Embryonic facial prominence (tissue), 1 donor: ENCODE data around the gene PLEK.
"Not testable (repeated sequence)": the region's sequence is repeated elsewhere in the genome, so short reads cannot be mapped to it uniquely, and the experiment has no call there.

Experiments used
- DNase-seq: peaks from one replicate; pipeline ENCODE4 v3.0.0-alpha.2; 2016; ENCODE audit errors: extremely low spot score

The PLEK gene

DNA sequence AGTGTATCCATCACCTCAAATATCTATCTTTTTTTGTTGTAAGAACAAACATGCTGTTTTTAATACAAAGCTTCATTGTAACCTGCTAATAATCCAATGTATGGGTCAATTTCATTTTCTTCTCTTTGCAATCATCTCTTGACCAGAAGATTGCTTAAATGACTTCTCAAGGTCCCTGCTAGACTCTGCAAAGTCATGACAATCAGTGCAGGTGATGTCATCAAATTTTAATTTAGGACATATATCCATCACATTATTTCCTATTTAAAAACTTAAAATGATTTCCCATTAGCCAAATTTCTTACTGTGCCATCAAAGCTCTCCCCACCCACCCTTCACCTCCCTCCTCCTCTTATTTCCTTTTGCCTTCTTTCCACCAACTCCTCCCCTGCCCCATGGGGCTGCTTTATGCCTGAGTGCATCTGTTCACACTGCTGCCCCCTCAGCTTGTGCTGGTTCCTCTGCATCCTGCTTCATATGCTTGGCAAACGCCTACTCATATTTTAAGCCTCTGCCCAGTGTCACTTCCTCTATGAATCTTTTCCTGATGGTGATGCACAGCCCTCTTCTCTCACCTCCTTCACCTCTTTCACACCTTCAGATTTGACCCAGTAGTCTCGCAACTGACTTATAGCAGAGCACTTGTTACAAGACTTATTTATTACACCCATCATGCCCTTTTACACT, 20.3 kb downstream of the PLEK start:
- no peak for DNase-seq

GRCh38 chr2:68385907-68386287, 20.8 kb downstream of the PLEK start:
- no peak for DNase-seq

- DNase-seq = no peak
Observed at GRCh38 chr2:68386365-68386764, 21.3 kb downstream of the PLEK start.

DNA sequence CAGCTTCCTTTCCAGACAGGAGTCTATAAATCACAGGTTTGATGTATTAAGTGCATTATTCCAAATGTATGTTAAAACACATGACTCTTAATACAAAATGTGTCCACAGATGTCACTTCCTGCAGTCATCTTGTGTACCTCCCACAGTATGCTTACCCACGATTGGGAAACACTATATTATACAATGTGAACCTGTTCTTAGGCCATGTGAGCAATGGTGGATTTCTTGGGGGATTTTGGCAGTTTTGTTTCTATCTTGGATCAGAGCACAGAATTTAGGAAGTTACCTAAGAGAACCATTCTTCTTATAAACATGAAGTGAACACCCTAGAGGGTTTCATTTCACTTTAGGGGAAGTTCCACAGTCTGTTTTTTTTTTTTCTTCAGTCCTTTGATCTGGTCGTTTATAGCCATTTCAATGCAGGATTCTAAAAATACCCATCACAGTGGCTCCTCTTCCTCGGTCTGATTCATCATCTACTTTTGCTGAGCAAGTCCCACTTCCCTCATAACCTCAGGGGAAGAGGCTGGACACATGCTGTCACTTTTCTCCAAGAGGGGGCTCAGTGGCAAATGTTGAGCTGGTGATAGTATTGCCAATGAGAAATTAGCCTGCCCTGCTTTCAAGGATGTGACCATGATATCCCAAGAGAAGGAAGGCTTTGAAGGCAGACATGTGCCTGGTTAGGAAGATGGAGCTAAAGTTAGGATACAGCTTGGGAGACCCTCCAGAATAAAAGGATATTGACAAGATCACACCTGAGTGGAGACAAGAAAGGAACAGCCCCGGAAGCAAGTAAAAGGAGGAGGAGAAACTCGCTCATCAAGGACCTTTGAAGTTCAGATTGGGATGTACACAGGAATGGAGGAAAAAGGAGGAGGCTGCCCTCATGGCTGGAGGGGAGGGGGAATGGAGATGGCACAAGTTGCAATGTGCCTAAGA, 22.6 kb downstream of the PLEK start:
- DNase-seq = no peak

GRCh38 chr2:68388358-68388757, 23.3 kb downstream of the PLEK start:
- no peak for DNase-seq

- no peak for DNase-seq
Observed at GRCh38 chr2:68388772-68389171, 23.7 kb downstream of the PLEK start.

DNA sequence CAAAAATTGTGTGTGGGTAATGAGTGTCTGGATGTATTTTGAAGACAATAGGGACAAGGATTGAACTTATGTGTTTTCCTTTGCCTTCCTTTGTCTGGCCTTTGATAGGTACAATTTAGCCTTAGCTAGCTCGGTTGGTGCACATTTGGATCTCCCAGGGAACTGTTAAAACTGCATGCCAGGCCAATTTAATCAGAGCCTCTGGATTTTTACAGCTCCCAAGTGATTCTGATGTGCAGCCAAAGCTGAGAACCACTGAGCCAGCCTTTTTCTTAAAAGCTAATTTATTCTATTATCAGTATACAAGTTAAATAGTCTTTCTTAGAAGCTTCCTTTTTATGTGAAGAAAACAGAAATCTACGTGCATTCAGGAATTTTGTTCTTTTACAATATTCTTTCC, 25.0 kb downstream of the PLEK start:
- no peak for DNase-seq

GRCh38 chr2:68390586-68390985, 25.5 kb downstream of the PLEK start:
- no peak for DNase-seq

DNA sequence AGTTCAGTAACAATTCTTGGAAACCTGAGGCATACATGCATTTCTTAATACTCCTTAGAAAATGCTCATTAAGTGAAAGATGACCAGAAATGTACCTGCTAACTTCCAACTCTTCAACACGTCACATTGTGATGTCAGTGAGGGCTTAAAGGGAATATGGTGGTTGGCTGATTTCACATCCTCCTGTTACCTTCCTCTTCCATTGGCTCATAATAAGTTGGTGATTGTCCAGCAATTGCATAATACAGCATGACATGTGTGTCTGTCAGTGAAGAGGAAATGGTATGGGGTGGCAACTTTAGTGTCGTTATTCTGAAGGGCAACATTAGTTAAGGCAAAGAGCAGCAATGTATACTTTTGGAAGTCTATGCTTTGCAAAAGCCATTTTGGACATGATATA, 26.0 kb downstream of the PLEK start:
- no peak for DNase-seq

GRCh38 chr2:68391869-68392268, 26.8 kb downstream of the PLEK start:
- no peak for DNase-seq

GRCh38 chr2:68396093-68396492, 31.0 kb downstream of the PLEK start:
- DNase-seq = no peak

- DNase-seq = not testable (repeated sequence)
Observed at GRCh38 chr2:68397704-68398263, 32.7 kb downstream of the PLEK start.

- no peak for DNase-seq
Observed at GRCh38 chr2:68403199-68403644, 38.1 kb downstream of the PLEK start.

GRCh38 chr2:68404164-68404563, 39.1 kb downstream of the PLEK start:
- DNase-seq = no peak

DNA sequence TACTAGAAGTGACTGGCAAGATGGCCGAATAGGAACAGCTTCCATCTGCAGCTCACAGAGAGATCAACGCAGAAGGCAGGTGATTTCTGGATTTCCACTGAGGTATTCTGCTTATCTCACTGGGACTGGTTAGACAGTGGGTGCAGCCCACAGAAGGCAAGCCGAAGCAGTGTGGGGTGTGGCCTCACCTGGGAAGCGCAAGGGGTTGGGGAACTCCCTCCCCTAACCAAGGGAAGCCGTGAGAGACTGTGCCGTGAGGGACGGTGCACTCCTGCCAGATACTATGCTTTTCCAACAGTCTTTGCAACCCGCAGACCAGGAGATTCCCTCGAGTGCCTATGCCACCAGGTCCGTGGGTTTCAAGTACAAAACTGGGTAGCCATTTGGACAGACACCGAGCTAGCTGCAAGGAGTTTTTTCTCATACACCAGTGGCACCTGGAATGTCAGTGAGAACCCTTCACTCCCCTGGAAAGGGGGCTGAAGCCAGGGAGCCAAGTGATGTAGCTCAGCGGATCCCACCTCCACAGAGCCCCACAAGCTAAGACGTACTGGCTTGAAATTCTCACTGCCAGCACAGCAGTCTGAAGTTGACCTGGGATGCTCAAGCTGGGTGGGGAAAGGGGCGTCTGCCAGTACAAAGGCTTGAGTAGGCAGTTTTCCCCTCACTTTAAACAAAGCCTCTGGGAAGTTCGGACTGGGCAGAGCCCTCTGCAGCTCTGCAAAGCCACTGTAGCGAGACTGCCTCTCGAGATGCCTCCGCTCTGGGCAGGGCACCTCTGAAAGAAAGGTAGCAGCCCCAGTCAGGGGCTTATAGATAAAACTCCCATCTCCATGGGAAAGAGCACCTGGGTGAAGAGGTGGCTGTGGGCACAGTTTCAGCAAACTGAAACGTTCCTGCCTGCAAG, 40.1 kb downstream of the PLEK start:
- DNase-seq = no peak

DNA sequence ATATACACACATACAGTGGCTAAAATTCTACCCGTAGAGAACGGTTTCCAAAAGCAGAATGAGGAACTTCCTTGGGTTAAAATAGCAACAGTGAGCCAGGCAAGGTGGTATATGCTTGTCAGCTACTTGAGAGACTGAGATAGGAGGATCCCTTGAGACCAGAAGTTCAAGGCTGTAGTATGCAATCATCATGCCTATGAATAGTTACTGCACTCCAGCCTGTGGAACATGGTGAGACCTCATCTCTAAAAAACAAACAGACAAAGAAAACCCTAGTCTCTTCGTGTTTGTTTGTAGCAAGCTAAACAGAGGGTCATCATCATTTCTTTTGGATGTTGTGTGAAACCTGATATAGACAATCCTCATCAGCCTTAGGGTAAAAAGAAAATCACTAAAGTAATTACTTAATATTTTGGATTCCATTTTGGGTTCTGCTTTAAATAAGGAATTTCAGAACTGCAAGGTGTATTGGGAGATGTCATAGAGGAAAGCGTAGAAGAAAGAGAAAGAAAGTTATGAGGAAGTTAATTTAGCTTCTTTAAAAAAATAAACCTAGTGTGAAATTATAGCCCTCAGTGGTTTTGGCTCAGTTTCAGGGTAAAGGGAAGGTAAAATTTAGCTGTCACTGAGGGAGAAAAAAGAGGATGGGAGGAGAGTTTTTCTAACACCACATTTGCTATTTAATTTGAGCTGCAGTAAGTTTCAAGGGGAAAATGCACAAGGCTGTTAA, 46.5 kb downstream of the PLEK start:
- DNase-seq = no peak

- DNase-seq = no peak
Observed at GRCh38 chr2:68412127-68412819, 47.2 kb downstream of the PLEK start.

- no peak for DNase-seq
Observed at GRCh38 chr2:68413466-68413865, 48.4 kb downstream of the PLEK start.

GRCh38 chr2:68414452-68414851, 49.4 kb downstream of the PLEK start:
- no peak for DNase-seq

- no peak for DNase-seq
Observed at GRCh38 chr2:68414876-68415275, 49.8 kb downstream of the PLEK start.
